HG03045 (cell line): ENCODE results near the gene RGL1.

ENCODE experiments used
- ATAC-seq: cut with Tn5 transposase; IDR thresholded peaks from one replicate; pipeline ENCODE4 v1.9.1; 2021; ENCODE audit warnings: mild to moderate bottlenecking, moderate library complexity; ENCODE audit not compliant: unreplicated experiment

The RGL1 gene

DNA sequence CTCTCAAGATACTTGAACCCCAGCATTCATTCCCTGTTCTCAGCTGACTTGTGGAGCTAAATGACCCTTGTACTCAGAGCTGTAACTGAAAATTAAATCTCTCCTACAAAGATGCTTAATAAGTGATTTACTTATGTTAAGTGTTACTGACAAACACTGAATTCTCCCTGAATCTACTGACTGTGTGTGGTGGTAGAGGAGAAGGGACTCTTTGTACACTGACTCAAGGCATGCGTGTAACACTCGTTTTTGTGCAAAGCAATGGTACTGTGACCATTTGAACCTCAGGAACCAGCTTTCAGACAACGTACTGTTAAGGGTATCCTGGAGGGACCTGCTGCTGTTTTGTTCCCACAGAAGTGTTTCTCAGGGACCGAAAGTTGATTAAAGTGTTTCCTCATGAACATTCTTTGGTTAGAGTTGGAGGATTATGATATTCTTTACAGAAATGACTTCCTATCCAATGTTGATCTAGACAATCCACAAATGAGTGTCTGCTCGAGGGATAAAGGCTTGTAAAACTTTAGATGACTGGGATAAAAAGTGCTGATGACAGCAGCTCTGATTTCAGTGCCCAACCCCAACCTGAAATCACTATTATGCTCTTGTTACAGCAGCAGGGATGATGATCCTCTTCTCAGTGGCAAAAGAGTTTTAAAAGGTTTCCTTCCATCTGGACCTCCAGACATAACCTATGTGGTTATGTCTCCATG, 12.8 kb downstream of the RGL1 start:
- no peak for ATAC-seq

DNA sequence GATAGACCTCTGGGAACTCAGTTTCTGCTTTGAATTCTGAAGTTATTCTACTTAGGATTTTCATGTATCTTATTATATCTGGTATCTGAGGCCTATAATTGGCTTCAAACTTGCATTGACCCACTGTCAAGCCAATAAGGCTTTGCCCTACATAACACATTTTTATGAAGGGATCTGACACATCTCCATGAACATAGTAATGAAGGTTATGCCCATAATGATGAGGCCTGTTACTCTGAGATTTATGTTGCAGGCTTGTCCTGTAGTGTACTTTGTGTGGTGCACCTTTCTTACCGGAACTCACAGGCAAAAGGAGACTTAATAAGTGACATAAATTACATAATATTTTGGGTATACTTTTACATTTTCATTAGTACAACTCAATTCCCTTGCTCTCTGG, 14.1 kb downstream of the RGL1 start:
- ATAC-seq: no peak

DNA sequence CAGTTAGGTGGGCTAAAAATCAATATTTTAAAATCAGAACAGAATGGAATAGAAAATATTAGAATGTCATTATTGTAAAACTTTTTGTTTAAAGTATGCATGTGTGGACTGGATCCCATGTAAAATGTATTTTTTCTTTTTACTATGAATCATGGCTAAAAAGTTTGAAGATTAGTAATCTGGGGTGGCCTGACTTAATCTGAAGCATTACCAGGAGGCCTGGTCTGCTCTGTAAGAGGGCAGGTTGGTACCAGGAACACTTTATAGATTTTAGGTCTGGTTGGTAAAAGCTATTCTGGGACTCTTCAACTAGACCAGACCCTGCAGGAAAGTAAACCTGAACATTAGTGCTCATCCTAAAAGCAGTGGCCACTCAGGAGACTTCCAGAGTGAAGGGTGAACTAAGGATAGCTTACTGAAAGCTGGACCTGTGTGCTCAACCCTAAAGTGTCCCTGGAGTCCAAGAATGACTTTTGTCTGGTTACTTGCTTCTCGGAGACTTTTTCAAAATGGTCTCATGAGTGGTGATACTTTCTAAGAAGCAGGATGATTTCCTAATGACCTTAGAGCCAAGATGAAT, 16.5 kb downstream of the RGL1 start:
- no peak for ATAC-seq

DNA sequence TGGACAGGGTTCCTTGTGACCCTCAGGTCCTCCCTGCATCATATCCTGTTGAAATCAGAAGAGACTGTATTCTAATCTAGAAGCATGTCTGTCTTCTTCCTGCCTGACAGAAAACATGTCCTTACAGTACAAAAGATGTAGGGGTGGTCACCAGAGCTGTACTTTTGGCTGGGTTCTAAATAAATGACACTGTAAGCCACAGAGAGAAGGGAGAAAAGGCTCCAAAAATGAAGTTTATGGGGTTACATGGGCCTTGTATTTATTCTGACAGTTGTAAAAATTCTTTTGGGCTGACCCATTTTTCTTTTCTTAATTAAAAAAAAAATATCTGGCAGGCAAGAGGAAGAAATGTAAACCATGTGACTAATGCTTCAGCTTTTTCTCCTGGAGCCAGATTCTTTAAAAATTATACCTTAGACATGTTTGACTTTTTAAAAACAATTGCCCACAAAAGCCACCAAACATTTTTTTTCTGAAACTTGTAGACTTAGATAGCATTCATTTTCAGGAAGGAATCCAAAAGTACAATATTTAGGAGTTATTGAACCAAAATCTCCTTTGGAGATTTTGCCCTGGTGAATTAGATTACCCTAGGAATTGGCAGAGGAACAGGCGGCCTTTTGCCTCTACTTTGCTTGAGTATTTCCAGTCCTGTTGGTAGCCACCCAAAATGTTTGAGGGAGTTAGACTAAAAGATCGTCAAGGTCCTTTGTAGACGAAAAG, 17.1 kb downstream of the RGL1 start:
- ATAC-seq: no peak

DNA sequence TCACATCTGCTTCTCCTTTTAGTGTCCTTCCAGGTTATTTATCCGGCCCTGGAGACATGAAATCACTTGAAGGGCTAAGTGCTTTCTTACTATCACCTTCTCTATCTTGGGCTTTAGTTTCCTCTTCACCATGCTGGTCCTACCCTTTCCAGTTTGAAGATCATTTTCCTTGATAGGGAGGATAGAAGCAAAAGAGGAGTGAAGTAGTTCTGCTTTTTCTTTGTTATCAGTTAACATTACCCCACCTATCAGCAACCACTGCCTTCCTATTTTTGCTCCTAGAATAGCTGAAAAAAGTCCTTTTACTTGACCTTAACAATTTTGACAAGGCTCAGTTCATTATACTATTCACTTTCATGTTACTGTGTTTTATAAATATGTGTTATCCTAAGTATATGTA, 19.4 kb downstream of the RGL1 start:
- no peak for ATAC-seq

DNA sequence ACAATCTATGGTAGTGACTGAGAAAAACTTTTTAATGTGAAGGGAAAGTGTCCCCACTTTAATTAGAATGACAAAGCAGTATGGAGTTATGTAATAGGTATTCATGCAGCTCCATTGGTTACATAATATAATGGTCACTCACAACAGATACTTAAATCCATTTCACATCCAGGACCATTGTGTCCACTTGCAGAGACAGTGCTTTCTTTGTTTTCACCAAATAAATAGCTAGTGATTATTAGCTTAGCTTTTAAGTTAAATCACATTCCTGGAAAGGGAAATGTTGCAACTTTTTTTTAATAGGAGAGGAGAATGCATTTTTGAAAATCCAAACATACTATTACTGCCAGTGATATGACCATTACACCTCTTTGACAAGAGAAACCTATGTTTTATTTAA, 22.9 kb downstream of the RGL1 start:
- no peak for ATAC-seq

DNA sequence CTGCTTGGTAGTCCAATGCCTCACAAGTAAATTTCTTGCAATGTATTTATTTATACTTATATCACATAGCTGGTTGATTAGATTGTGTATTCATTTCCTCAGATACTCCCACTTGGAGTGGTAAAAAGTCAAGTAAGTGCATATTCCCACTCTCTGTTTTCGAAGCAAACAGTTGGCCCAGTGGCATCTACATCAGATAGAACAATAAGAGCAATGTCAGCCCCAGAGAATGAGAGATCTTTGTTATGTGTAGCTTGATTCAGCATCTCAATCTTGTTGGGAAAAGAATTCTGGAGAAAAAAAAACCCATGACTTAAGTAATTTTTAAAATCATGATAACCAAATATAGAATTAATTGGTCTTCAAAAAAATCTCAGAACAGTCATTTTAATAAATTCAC, 25.5 kb downstream of the RGL1 start:
- ATAC-seq: no peak

DNA sequence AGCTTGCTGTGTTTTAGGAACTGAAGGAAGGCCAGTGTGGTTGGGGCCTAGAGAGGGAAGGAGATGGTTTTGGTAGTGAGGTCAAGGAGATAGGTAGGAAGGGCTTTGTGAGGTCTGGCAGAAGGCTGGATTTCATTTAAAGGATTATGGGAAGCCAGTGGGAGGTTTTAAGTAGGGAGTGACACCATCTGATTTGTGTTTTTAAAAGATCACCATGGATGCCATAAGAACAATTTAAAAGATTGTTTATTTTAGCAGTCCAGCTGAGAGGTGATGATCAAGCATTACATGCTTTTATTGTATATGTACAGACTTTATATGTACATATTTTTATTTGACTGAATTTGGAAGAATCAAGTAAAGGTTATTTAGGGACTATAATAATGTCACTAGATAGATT, 26.4 kb downstream of the RGL1 start:
- no peak for ATAC-seq

DNA sequence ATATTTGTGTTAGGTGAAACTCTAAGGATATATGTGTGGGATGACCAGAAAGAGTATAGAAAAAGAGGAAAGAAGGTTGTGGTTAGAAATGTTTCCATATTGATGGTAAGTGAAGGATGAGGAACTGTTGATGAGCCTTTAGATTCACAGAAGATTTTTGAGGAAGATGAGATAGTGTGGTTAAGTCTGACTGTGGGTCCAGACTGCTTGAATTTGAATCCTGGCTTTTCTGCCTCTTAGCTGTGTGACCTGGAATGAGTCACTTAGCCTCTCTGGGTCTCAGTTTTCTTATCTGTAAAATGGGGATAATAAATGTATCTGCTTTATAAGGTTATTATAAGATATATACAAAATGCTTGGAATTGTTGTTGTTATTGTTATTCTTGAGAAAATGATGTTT, 27.5 kb downstream of the RGL1 start:
- no peak for ATAC-seq

DNA sequence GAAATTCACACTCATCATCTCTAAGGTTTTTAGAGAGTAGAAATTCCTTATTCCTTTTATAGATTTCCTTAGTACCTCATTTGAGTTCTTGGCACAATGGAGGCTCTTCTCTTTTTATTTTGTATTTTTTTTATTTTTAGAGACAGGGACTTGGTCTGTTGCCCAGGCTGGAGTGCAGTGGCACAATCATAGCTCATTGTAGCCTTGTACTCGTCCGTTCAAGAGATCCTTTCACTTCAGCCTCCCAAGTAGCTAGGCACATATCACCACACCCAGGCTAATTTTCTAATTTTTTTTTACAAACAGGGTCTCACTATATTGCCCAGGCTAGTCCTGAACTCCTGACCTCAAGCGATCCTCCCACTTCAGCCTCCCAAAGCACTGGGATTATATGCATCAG, 29.6 kb downstream of the RGL1 start:
- no peak for ATAC-seq

DNA sequence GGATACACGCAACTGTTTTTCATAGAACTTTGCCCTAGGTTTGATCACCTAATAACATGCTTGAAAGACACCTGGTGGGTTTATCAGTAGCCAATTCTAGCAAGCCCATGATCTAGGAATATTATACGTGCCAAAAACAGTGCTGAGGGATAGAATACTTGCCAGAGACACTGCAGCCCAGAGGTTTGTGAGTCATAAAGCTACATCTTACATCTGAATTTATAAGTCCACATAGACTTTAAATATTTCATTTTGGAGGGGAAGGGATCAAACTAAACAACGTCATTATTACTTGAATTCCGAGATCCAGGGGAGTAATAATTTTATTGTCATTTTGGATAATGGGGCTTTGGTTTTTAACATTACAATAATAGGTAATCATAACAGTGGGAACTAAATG, 31.7 kb downstream of the RGL1 start:
- no peak for ATAC-seq

DNA sequence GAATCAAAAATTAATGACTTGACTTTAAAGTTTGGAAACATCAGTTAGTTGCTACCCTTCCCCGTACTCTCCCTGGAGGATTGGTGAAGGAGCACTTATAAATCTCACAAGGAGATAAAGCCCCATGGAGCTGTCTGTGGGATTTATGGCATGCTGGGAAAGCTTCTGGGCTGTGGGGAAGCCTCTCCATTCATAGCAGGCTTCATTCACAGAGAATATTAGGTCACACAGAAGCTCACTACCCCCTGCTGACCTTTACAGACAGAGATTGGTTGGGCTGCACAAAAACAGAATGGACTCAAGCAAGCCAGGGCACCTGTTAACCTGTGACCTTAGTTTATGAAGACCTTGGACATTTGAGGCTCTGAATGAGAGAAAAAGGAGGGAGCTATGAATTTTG, 32.1 kb downstream of the RGL1 start:
- no peak for ATAC-seq

DNA sequence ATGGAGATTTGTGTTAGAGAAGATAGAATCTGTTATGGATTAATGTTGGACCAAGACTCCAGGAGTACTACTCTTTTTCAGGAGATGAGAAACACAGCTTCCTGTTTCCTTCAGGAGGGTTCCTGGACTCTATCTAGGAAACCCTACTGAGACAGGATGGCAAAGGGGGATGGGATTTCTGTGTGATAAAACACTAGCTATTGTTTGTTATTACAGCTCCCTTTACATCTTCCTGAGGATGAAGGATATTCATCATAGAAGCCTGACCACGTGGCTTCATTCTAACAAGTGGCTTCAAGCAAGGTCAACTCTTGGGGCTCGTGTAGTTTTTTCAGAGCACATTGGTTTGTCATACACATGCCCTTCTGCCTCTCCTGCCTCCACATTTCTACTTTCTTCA, 33.3 kb downstream of the RGL1 start:
- no peak for ATAC-seq

DNA sequence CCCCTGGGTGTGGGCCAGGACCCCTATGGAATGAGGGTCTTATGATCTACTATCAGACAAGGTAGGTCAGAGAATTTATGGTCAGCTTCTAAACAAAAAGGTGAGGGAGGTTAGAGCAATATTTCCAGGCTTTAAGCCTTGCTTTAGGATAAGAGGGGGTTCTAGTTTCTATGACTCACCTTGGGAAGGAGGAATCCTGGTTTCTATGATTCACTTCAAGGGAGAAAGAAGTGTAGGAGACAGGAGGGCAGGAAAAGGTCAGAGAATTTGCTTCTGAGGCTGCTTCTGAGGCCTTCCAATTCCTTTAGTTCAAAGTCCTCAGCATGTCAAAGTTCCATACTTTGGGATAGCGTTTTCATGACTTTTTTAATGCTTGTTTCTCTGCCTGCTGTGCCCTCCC, 35.2 kb downstream of the RGL1 start:
- ATAC-seq: no peak

DNA sequence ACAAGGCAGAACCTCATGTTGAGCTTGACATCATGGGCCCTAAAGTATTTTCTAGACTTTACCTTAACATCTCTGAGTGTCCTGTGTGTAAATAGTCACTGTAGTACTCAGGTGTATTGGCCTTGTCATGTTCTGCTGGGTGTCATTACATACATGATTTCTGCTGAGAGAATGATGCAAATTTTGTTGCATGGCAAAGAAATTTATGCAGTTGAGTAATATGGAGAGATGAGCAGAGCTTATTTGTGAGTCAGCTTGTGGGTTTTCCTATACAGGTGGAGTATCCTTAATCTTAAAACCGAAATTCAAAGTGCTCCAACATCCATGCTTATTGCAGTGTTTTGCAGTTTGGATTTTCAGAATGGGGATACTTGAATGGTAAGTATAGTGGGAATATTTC, 36.6 kb downstream of the RGL1 start:
- ATAC-seq: peak; percentile 48

DNA sequence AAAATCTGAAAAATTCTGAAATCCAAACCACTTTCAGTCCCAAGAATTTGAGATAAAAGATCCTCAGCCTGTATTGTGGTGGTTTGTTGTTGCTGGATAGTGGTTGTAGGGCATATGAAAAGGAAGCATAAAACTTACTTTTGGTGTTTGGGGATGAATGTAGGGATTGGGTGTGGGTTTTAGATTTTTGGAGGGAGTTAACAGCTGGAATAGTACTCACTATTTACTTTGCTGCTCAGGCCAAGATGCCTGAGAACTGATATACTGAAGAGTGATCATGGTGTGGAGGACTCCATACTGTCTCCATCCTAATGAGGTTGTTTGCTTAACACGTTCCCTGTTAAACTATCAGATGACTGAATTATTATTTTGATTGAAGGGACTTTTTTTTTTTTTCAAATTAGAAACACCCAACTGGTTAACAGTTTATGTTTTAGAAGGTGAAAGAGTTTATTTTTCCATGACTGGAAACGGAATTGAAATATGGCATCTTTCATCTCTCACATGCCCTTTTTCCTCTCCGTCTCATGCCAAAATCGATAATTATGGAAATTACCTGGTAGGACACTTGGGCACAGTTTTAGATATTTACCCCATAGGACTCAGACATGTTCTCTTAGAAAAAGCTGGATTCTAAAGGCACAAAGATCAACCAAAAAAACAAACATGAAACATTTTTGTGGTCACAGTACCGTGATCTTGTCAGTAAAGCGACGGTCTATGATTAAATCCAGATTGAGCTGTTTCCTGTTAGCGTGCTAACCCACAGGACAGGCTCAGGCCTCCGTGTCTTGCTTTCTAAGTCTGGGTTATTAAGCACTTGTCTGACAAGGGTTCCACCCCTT, 37.3 kb downstream of the RGL1 start:
- ATAC-seq: peak; percentile 84

DNA sequence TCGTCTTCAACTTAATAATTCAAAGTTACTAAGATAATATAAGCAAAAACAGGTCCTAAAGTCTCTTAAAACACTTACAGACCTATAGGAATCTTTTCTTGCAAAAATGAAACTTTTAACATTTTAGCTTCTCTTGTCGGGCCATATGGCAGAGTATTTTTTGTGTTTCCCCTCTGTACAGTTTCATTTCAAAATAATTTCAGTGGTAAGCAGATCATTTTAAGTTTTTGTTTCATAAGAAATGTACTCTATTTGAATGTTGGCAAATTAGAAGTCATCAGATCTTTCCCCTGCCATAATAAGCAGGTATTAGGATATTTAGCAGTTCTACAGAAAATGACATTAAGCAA, 37.9 kb downstream of the RGL1 start:
- ATAC-seq: peak; percentile 37

DNA sequence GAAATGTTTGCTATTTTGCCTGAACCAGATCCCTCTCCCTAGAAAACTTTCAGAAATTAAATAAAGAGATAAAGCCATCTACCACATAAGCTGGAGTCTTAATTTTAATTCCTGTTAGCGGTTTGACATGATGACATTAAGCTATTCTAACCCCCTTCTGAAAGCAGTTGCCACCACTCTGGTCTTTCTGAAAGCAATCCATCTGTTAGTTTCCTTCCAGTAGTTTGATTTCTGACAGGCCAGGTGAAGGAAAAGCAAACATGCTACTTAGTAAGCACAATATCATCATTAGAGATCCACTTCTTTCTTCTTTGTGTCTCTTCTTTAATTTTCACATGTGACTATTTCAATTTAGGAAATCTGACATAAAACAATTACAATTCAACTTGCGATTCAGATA, 39.9 kb downstream of the RGL1 start:
- no peak for ATAC-seq

DNA sequence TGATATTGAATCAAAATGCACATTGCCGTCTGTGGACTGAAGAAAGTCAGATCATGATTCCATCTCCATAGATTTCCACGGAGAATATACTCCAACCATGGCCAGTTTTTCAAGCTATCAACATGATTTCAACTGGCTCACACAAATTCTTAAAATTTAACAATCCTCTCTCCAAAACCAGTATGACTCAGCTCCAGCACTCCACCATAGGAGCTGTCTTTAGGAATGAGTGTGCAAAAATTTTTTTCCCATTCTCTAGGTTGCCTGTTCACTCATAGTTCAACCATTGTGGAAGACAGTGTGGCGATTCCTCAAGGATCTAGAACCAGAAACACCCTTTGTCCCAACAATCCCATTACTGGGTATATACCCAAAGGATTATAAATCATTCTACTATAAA, 40.8 kb downstream of the RGL1 start:
- no peak for ATAC-seq

DNA sequence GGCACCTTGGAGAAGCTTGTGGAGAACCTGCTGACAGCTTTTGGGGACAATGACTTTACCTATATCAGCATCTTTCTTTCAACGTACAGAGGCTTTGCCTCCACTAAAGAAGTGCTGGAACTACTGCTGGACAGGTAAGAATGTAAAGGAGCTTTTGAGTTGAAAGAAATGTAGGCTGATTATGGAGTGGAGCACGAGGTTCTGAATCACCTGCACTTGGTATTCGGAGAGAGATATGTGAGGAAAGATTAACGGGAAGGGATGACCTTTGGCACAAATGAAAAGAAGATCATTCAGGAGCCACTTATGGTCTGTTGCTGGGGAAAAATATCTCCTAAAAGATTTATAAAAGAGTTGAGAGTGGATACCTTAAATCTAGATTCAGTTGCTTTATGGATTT, 42.7 kb downstream of the RGL1 start:
- ATAC-seq: no peak

DNA sequence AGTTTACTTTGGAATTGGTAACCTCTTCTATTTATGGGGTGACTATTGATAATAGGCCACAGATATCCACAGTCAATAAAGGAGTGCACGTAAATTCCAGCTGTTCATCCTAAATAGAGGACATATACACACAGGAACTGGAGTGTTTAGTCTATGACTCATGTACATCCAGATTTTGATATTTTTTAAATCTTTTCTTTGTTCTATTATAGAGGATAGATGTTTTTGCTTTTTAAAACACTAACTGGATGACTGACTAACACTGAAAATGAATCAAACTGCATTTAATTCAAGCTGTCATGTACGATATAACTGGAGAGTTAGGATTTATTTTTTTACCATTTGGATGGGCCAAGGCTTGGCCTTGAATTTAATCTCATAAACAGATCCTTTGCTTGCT, 45.9 kb downstream of the RGL1 start:
- ATAC-seq: no peak

DNA sequence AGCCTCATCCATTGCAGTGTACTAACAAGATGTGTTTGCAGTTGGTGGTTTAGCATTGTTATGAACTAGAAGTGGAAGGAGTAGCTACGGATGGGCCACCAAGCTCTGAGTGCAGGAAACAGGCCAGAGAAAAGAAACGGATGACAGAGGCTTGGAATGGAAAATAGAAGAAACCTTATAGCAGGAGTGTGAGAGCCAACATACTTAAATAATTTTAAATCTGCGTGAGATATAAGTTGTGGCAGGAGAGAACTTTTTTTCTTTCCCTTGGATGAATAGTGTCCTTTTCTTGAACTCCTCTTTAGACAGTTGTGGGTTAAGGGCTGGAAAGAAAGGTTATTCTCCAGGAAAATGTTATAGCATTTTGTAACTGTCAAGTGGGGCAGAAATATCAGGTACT, 54.2 kb downstream of the RGL1 start:
- ATAC-seq: no peak
